ENCODE results near the gene ZDHHC9.

The ZDHHC9 gene

DNA sequence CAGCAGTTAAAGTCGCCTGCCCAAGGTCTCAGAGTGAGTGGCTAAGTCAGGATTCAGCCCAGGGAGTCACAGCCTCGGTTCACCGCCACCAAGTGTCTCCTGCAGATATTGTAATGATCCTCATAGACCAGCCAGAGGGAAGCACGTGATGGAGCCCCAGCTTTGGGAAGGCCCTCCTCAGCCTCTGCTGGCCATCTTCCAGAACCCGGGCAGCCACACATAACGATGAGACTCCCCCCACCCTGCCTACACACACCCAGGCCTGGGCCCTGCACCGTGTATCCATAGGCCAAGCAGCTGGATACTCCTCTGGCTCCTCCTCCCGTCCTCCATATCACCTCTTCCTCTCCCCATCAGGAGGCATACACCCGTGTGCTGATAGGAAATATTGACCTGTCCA lies 83.5 kb downstream of the ZDHHC9 start:
- no peak for DNase-seq

DNA sequence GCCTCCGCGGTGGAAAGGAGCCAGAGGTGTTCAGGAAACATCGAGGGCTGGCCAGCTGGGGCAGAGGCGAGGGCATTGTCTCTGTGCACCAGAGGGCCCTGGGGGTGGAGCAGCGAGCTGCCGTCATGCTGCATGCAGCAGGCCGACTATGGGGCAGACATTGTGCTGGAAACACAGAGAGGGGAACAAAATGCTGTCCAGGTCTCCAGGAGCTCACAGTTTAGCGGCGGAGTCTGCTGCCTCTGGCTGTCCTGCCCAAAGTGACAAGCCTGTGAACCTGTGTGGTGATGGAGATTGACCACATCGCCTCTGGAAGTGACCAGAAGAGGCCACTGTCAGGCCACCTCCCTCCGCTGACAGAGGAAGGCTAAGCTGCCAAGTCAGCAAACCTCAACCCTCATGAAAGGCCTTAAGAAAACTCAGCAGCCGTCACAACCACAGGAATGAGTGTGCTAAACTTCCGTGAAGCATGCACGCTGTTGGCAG lies 84.1 kb downstream of the ZDHHC9 start:
- DNase-seq, result no peak

DNA sequence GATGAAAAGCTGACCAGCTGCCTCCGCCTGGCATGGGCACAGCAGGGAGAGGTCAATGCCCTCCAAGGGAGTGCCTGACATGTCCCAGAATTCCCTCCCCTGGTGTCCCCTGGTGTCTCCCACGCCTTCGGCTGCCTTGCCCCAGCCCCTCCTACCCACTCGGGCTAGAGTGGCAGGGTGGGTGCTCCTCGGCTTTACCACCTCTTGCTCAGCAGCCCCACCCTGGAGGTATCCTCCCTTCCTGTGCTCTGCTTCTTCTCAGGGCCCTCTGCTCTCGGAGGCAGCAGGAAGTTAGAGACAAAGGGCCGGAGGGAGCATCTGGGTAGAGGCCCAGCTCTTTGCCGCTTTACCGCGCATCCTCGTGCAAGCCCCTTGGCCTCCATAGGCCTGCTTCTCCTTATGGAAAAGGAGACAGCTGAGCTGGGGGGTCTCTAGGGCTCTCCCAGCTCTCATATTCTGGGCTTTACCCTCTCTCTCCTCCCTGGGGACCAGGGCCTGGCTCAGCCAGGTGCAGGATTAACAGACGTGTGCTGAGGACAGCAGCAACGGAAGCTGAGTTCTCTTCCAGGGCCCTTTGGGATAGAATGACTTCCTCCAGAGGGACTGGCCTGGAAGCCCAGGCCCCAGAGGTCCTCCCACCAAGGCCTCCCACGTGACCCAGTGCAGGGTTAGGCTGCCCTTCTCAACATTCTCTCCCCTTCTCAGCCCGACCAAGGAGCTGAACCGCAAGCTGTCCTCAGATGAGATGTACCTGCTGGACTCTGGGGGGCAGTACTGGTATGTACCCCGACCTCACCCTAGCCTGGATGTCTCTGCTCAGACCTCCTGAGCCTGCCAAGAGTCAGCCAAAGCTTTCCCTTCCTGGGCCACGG lies 87.7 kb downstream of the ZDHHC9 start:
- DNase-seq, result no peak

DNA sequence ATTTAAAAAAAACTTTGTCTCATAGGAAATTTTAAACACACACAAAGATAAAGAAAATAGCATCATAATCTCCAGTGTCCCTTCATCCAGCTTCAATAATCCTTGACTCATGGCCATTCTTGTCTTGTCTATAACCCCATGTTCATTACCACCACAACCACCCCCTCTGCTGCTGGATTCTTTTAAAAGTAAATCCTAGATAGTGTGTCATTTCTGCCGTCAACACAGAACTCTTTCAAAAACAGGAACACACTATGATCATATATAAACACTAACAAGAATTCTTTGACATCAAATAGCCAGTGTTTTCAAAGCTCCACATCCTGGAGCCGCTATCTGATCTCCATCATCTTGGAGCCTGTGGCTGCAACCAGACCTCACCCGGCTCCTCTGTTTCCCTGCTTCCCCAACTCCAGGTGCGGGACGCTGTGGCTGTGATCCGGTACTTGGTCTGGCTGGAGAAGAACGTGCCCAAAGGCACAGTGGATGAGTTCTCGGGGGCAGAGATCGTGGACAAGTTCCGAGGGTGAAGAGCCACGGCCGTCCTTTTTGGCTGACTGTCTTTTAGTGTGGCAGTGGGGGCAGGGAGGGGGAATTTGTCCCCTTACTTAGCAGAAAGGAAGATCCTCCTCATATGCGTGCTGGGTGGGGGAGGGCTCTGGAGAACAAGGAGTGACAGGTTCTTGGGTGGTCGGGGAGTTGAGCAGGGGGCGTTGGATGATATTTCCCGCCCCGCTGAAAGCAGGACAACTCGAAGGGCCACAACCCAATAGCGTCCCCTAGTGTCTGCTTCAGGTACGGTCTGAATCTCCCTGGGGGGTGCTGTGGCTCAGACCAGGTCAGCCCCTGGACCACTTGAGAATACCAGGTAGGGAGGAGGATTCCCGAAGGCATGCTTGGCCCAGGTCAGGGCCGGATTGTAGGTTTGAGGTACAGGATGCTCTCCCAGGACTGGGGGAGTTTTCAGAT lies 89.3 kb downstream of the ZDHHC9 start:
- DNase-seq, result no peak
